Inflammatory macrophage (primary cell): ENCODE measurements around the gene RASSF7.

Experiments used
- DNase-seq, 2 donors: peaks; one replicate each; pipeline ENCODE4 v3.0.0-alpha.2; 2020 to 2022

RASSF7 gene

GRCh38 chr11:533586-534395 lies 27.0 kb upstream of the RASSF7 start:
- DNase-seq = no peak

- DNase-seq = peak in 1 of 2 donors; percentile 14
Measured at GRCh38 chr11:534396-535209, 26.2 kb upstream of the RASSF7 start.

- no peak for DNase-seq
Measured at GRCh38 chr11:535210-535518, 25.6 kb upstream of the RASSF7 start.

- DNase-seq = peak; percentile 96 to 97
Measured at GRCh38 chr11:535519-536454, 25.0 kb upstream of the RASSF7 start, which contains the start of gene HRAS. HRAS (minus strand) TSS chr11:535576.

GRCh38 chr11:536841-537621 lies 23.7 kb upstream of the RASSF7 start, which contains the start of gene LRRC56:
LRRC56 (plus strand) TSS chr11:537527; CDS start chr11:540685, 3,158 bp downstream.
- peak; percentile 82 for DNase-seq

GRCh38 chr11:537622-538430 lies 22.9 kb upstream of the RASSF7 start:
- no peak for DNase-seq

- no peak for DNase-seq
Measured at GRCh38 chr11:538431-539051, 22.2 kb upstream of the RASSF7 start.

- DNase-seq = no peak
Measured at GRCh38 chr11:539971-540481, 20.7 kb upstream of the RASSF7 start.

GRCh38 chr11:540583-541432 lies 20.0 kb upstream of the RASSF7 start:
- no peak for DNase-seq

GRCh38 chr11:541433-541885 lies 19.3 kb upstream of the RASSF7 start:
- DNase-seq = no peak

- DNase-seq = no peak
Measured at GRCh38 chr11:544817-545166, 16.0 kb upstream of the RASSF7 start.

GRCh38 chr11:545171-545570 lies 15.6 kb upstream of the RASSF7 start:
- DNase-seq = no peak

- no peak for DNase-seq
Measured at GRCh38 chr11:548700-549603, 11.8 kb upstream of the RASSF7 start.

GRCh38 chr11:550021-550745 lies 10.6 kb upstream of the RASSF7 start:
- no peak for DNase-seq

GRCh38 chr11:550746-551085 lies 10.1 kb upstream of the RASSF7 start:
- no peak for DNase-seq

GRCh38 chr11:551131-551530 lies 9.6 kb upstream of the RASSF7 start:
- DNase-seq = no peak

GRCh38 chr11:551596-551995 lies 9.2 kb upstream of the RASSF7 start:
- no peak for DNase-seq
